Activated CD8-positive, alpha-beta memory T cell treated with anti-CD3 and anti-CD28 coated beads, Interleukin-2, amount 50 U/mL, for 1 hour (primary cell): ENCODE data around the gene UBALD2.
"Not testable (repeated sequence)": the region's sequence is repeated elsewhere in the genome, so short reads cannot be mapped to it uniquely, and the experiment has no call there.

Experiments
- DNase-seq: peaks from one replicate; pipeline ENCODE4 v3.0.0-alpha.2; 2020; ENCODE audit errors: extremely low read depth

UBALD2 gene

DNA sequence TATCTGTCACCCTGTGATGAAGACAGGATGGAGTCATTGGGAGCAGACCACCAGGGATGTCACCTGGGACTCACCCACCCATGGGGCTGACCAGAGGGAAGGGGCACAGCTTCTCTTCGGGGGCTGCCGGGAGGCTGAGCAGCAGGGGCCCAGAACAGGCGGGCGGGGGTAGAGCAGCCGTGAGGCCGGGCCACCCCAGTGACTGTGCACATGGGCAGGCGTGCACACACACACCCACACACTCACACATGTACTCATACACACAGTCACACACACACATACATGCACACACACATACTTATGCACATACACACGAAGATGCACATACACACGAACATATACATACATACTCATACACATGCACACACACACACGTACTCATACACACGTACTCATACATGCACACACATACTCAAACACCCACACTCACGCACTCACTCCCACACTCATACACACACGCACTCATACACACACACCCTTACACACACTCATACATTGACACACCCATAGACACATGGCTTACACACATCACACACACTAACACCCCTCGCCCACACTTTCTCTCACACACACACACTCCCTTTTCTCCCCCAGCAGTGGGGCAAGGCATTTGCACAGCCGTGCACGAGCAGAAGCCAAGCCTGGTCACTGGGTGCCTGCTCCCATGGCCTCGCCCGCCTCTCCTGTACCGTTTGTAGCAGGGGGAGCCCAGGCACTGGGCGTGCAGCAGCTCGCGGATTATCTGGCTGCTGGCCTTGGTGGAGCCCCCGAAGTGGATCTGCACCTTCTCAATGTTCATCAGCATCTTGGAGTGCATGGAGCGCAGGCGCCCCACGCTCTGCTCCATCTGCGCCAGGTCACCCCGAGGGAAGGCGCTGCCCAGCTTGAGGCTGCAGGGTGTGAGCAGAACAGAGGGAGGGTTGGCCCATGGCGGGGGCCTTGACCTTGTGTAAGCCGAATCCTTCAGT, 12.4 kb downstream of the UBALD2 start:
- DNase-seq = no peak

DNA sequence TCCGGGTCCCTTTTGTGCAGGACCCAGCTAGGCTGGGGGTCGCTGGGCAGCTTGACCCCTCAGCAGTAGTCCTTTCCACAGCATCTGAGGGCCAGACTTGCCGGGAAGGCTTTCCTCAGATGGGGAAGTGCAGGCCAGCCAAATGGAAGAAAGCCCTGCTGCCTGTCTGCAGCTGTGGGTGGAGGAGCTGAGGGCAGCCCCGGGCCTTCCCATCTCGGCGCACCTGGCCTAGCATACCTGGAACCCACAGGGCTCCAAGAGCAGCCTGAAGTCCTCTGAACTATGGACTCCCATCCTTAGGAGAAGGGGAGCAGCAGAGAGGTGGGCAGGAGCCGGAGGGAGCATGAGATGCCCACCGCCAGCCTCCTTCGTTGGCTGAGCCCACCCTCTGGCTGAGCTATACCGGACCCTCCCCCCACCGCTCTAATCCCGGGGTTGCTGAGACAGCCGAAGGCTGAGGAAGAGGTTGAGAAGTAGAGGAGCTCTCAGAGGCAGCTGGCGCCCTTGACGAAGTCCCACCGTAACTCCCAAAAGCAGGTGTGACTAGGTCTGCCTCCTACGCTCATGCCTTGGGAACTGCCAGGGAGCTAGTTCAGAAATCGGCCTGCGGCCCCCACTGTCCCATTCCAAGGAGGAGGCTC, 13.2 kb downstream of the UBALD2 start:
- no peak for DNase-seq

DNA sequence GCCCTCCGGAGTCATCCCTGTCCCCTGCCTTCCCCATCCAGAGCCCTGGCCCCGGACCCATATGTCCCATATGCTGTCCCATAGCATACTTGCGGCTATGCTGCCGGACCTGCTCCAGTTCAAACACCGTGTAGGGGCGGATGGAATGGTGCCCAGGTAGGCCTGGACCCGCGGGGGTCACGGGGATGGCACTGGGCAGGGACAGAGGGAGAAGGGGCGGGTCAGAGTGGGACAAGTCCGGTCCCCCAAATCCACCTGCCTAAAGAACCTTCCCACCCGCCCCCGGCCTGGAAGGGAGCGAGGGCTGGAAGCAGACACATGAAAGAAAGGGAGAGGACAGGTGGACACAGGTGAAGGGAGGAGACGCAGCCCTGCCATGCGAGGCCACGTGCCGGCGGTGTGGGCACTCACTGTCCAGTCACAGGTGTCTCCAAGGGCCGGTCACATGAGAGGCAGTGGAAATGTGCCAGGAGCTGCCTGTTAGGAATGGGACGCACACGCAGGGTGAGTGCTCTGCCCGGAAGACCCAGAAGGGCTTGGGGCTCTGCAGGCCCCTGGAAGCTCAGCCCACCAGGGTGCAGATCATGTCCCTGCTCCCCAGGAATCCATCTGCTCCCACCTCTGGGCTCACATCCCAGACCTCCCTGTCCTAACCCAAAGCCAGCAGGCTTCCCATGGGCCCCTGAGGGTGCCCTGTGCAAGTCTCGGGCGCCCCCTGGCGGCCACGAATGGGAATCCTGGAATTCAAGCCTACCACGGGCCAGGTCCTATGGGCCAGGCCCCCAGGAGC, 14.0 kb downstream of the UBALD2 start:
- peak; percentile 47 for DNase-seq

DNA sequence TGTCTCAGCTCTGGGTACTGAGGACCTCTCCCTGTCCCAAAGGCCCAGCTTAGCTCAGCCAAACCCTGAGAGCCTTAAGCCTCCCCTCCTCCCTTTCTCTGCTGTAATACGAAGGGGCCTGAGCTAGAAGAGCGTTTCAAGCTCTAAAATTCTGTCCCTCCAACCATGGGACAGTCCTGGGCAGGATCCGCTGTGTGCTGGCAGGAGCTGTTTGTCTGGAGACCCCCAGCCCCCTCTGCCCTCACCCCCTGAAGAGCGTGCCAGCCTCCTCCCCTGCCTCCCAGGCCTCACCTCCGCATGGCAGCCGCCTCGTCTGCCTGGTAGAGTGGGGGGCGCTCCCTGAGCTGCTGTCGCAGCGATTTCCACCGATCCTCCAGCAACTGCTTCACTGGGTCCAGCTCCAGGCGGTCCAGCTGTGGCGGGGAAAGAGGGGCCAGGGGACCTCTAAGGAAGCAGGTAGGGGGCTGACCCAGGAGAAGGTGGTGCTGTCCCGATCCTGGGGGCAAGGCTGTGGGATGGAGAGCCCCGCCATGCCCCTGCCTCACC, 14.7 kb downstream of the UBALD2 start:
- DNase-seq = no peak

DNA sequence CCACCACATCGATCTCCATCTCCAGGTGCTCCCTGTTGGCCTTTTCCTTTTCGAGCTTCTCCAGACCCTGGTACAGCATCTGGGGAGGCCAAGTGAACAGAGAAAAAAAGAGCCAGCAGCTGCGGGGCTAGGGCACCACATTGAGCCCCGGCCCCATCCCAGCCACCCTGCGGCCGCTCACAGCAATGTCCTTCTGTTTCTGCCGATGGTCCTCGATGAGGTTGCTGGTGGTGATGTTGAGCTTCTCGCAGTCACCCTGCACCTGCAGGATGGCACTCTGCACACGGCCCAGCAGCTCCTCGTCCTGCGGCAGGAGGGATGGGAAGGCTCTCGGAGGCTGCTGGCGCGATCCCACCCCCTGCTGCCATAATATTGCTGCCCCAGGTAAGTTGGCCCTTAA, 15.5 kb downstream of the UBALD2 start:
- DNase-seq = no peak

DNA sequence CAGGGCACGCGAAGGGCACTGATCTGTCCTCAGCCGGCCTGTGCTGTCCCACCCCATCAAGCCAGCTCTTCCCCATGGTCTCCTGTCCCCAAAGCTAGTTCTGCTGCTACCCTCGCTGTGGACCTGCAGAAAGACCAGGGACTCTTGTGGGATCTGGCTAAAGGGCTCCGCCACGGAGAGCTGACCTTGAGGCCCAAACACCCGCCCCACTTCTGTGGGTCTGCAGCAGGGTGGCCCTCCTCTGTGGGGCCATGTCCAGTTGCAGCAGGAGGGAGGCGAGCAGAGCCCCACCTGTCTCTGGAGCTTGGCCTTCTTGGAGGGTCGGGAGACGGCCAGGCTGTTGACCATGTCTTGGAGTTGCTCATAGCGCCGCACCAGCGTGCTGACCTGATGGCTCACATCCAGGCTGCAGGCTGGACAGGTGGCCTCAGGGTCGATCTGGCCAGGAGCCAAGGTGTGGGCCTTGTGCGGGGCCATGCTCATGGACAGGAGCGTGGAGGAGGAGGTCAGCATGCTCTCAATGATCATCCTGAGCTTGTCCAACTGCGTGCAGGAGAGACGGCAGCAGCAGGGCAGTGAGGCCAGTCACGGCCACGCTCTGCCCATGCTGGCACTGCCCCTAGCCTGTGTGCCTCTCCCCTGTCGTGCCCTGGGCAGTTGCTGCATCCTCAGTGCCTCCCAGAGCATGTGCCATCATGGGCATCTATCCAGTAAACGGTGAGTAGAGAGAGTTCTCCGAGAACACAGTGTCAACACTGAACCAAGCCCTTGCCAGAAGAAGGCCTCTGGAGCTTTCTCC, 16.6 kb downstream of the UBALD2 start:
- DNase-seq = no peak

DNA sequence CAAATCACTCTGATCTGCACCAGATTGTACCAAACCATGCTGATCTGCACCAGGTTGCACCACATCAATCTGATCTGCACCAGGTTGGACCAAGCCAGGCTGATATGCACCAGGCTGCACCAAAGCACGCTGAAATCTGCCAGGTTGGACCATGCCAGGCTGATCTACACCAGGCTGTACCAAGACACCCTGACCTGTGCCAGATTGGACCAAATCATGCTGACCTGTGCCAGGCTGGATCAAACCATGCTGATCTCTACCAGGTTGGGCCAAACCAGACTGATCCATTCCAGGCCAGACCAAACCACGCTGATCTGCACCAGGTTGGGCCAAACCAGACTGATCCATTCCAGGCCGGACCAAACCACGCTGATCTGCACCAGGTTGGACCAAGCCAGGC, 27.4 kb downstream of the UBALD2 start:
- no peak for DNase-seq

DNA sequence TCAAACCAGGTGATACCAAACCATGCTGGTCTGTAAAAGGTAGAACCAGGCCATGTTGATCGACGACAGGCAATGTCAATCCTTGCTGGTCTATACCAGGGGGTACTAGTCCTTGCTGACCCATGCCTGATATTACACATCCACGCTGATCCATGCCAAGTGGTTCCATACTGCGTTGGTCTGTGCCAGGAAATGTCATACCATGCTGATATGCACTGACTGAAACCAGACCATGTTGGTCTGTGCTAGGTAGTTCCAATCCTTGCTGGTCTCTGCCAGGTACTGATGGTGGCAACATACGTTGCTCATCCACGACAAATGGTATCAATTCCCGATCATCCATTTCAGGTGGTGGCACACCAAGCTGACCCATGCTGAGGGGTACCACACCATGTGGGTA, 28.0 kb downstream of the UBALD2 start:
- no peak for DNase-seq

DNA sequence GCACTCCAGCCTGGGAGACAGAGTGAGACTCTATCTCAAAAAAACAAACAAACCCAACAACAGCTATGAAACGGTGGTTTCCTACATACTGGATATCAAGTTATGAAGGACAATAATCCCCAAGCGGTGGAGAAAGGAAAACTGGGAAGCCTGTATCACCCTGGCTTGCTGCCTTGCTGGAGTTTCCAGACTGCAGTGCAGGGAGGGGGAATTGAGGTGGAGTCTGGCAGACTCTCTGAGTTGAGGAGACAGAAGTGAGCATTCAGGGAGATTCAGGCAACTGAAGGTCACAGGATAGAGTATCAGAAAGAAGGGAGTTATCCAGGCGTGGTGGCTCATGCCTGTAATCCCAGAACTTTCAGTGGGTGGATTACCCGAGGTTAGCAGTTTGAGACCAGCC, 31.0 kb downstream of the UBALD2 start:
- DNase-seq = no peak

DNA sequence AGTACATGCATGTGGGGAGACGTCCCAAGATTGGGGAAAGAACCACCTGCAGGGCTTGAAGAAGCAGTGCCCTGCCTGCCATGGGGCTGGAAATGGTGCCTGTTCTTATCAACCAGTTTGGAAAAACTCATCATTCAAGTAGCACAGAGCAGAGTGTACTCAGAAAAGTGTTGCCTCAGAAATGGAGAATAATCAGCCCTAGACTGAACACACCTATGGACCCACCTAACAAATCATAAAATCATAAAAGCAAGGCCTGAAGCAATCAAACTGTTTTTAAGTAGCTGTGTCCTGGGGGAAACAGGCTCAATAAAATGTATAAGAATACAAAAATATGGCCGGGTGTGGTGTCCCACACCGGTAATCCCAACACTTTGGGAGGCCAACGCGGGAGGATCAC, 31.7 kb downstream of the UBALD2 start:
- DNase-seq = no peak

DNA sequence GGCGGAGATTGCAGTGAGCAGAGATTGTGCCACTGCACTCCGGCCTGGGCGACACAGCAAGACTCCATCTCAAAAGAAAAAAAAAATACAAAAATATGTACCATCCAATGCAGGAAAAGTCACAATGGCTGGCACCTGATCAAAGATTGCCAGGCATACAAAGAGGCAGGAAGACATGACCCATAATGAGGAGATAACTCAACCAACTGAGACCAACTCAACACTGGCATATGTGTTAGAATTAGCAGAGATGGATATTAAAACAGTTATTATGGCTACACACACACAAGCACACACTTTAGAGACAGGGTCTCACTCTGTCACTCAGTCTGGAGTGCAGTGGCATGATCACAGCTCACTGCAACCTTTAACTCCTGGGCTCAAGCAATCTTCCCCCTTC, 32.3 kb downstream of the UBALD2 start:
- no peak for DNase-seq

DNA sequence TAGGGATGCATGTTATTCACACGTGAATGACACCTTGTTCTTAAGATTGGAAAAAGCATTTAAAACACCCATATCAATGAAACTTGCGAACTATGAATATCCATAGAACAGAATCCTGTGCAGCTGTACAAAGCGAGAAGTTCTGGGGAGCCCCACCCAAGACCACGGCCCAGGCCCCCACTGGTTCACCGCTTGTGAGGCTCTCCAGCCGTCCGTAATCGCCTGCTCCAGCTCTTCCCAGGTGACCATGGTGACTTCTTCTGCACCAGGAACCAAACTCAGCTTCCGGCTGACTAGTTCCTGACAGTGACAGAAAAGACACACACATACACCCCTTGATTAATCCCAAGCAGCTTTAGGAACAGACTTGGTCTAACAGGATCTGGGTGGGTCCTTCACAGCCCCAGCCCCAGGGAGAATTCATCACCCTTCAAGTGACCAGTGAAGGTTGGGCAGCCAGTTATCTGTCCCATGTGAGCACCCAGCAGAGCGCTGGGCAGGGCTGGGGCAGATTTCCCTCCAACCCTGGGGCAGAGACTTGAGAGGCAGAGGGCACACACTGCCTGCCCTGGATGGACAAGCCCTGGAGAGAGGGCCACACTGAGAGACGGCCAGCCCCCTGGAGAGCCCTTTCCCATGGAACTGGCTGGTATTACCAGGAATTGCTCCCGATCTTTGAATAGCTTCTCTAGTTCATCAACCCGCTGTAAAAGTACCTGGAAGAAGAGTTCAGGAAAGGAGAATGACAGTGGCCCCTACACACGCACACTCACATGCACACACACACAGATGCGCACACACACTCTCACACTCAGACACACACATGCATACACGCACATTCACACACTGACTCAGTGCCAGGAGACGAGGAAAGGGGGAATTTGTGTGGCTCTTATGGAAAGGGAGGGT, 39.3 kb downstream of the UBALD2 start:
- DNase-seq = no peak

DNA sequence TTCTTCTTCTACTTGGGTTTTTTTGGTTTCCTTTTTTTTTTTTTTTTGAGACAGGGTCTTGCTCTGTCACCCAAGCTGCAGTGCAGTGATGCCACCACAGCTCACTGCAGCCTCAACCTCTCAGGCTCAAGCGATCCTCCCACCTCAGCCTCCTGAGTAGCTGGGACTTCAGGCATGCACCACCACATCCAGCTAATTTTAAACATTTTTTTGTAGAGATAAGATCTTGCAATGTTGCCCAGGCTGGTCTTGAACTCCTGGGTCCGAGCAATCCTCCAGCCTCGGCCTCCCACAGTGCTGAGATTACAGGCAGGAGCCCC, 39.9 kb downstream of the UBALD2 start:
- not testable (repeated sequence) for DNase-seq

DNA sequence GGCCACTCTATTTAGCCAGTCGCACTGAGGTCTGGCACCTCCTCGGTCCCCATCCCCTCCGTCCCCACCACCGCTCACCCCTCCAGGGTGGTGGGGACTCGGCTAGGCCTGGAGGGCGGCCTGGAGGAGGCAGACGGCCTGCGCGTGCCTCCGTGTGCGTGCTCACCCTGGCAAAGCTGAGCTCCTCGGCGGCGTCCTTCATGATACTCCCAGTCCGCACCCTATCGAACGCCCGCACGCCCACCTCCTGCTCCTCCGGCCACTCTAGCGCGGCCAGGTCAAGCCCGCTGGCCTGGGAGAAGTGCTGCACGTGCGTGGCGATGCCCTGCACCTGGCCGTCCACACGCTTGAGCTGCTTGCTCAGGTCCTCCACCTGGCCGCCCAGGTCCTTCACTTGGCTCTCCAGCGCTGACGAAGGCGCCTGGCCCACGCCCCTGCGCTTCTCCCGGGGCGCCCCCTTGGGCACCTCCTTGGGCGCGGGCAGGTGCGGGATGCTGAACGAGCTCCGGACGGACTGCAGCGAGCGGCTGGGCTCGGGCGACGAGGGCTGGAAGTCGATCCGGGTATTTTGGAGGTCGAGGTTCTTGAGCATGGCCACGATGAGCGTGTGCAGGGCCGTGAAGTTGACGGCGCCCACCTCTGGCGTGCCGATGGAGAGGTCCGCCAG, 42.3 kb downstream of the UBALD2 start:
- DNase-seq = no peak

DNA sequence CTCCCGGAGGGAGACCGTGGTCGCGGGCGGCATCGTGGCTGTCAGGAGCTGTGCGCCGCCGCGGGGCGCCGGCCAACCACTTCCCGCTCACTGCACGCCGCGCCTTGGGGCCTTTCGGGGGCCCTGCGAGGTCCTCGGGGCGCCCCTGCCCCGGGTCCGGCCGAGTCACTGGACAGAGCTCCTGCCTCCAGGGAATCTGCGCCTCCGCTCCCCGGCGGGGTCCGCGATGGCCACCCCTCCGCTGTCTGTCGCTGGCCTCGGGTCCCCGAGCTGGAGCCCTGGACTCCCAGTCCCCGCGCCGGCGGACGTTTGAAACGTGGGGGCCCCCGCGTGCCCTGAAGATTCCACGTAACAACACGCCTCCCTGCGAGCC, 42.8 kb downstream of the UBALD2 start, which contains the start of gene QRICH2:
QRICH2 (minus strand) TSS at position 311 of the 373 bp plus-strand sequence; CDS start at position 33, 278 bp downstream.
- DNase-seq = no peak

DNA sequence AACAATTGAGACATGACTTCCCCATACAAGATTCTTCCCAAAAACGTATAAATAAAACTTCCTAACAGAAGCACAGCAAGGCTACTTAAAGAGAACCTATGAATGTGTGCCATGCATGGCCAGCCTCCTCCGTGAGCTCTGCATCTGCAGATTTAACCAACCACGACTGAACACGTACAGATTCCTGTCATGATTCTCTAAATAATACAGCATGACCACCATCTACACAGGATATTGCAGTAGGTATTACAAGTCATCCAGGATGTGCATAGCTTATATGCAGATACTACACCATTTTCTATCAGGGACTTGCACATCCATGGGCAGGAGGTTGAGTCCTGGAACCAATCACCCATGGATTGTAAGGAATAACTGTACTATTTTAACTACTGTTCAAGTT, 44.3 kb downstream of the UBALD2 start:
- no peak for DNase-seq

DNA sequence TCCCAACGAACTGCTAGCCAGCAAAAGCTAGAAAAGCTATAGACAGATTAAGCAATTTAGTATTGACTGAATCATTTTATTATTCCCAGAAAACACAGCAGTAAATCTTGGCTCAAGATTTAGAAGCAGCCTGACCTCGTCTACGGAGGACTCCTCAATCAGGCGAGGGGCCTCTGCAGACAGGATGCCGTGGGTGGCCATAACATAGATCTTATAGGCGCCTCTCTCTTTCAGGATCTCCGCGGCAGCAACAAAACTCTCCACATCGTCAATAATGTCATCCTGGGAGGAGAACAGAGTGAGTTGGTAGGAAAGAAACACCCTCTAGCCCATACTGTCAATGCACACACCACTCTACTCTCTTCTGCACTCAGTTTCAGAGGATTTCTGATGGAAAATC, 47.6 kb downstream of the UBALD2 start:
- DNase-seq = no peak

DNA sequence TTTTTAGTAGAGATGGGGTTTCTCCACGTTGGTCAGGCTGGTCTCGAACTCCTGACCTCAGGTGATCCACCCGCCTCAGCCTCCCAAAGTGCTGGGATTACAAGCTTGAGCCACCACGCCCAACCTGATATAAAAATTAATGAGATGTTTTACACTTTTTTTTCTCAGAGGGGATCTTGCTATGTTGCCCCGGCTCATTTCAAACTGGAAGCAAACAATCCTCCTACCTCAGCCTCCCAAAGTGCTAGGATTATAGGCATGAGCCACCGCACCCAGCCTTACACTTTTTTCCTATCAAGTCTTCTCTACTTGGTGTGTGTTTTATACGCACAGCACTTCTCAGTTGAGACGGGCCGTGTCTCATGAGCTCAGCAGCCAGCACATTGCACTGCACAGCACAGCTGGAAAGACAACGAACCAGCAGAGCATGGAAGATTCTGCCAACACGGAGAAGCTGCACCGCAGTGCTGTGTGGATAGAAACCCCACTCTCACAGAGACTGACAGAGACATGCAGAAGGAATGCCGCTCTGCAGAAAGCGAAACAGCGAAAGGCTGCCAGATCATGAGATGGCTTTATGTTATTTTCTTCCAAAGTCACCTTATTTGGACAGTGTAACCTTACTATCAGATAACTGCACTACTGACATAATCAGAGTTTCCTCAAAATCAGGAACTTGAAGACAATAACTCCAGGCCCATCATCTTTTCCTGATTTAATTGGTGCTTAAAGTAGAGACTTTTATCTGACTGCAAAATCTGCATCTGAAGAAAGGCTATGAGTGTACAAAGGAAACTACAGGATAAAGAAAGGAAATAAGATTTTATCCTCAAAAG, 49.5 kb downstream of the UBALD2 start:
- DNase-seq = no peak

DNA sequence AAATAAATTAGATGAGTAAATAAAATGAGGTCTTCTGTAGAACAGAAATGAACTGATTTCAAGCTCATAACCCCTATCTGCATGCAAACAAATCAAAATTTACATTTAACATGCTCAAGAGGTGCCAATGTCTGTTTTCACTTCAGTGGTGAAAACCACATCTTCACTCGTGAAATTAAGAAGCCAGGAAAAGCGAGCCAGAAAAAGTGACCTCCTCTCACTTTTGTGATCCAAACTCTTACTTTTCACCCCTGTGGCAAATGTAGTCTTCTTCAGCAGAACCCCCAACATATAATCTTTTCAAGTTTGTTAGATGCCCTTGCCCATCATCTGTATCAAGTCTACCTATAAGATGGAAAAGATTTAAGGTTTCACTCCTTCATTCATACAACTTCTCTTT, 52.4 kb downstream of the UBALD2 start:
- DNase-seq = no peak
